Natural killer cell (primary cell): ENCODE results near the gene NOP14. TPM values are rescaled to one million over a fixed set of nuclear protein-coding genes. Genes with fewer than 3 reads are reported as not detected.

Experiments
- ATAC-seq, 3 donors: fragments of 150-1000 bp in 2 of 3; fragments of 200-7000 bp in 1 of 3; cut with Tn5 transposase; 1 replicate in 1 of 3; 2 replicates in 2 of 3; pipeline ENCODE4 v1.10.0; 2021; ENCODE audit warnings: mild to moderate bottlenecking in 2 of 3, moderate library complexity in 2 of 3
- DNase-seq, 2 donors: peaks; one replicate each; pipeline versions ENCODE4 v3.0.0 to v3.0.0-alpha.2; 2013 to 2021; ENCODE audit warnings: mixed read lengths in 1 of 2
- H3K27ac ChIP-seq: one replicate; pipeline ENCODE4 v1.5.1; 2013; ENCODE audit warnings: mild to moderate bottlenecking, low read length
- H3K27me3 ChIP-seq: one replicate; pipeline ENCODE4 v1.6.1; 2013; ENCODE audit warnings: low read length; ENCODE audit not compliant: control insufficient read depth, insufficient read depth
- H3K36me3 ChIP-seq: one replicate; pipeline ENCODE4 v1.6.1; 2013; ENCODE audit warnings: low read length; ENCODE audit not compliant: control insufficient read depth, insufficient read depth
- H3K4me1 ChIP-seq: one replicate; pipeline ENCODE4 v1.6.1; 2013; ENCODE audit warnings: low read length; ENCODE audit not compliant: control insufficient read depth, insufficient read depth
- H3K4me3 ChIP-seq: one replicate; pipeline ENCODE4 v1.5.1; 2013; ENCODE audit warnings: low read length
- H3K9me3 ChIP-seq: one replicate; pipeline ENCODE4 v1.6.1; 2013; ENCODE audit warnings: low read length; ENCODE audit not compliant: control insufficient read depth, insufficient read depth
- H3K27ac Mint-ChIP-seq, 2 donors: one replicate each; pipeline ENCODE4 v1.8.0; 2022; ENCODE audit warnings: mild to moderate bottlenecking in 2 of 2, mixed read lengths in 2 of 2, moderate library complexity in 1 of 2
- H3K27me3 Mint-ChIP-seq, 2 donors: one replicate each; pipeline ENCODE4 v1.8.0; 2022; ENCODE audit warnings: low read depth in 2 of 2, mixed read lengths in 2 of 2
- H3K36me3 Mint-ChIP-seq: one replicate; pipeline ENCODE4 v1.8.0; 2022; ENCODE audit warnings: mixed read lengths
- H3K4me1 Mint-ChIP-seq, 2 donors: one replicate each; pipeline ENCODE4 v1.8.0; 2022; ENCODE audit warnings: mixed read lengths in 2 of 2
- H3K4me3 Mint-ChIP-seq: one replicate; pipeline ENCODE4 v1.8.0; 2022; ENCODE audit warnings: mild to moderate bottlenecking, moderate library complexity, mixed read lengths
- H3K9me3 Mint-ChIP-seq, 2 donors: one replicate each; pipeline ENCODE4 v1.8.0; 2022; ENCODE audit warnings: mixed read lengths in 2 of 2
- CTCF ChIP-seq: fragments of 200-600 bp; IDR thresholded peaks from one replicate; pipeline ENCODE4 v1.8.0; 2022; ENCODE audit warnings: antibody characterized with exemption
- WGBS: methylation state at CpG from one replicate; pipeline ENCODE4 v1.1.7; 2013; ENCODE audit warnings: missing lambda C conversion rate; ENCODE audit not compliant: insufficient coverage; 5-methylcytosine and 5-hydroxymethylcytosine counted together
- intact Hi-C: fragments of 100-400 bp; cut with micrococcal nuclease; formaldehyde crosslinking; loops from one replicate; pipeline ENCODE4 v1.14.2; 2022
- total RNA-seq, 4 donors: library from RNA; stranded (reverse); fragments of 120-200 nt in 1 of 4; gene quantifications; one replicate each; pipeline versions ENCODE4 v1.2.3 to v1.2.4, GENCODE V29; 2013 to 2022

Gene NOP14
- total RNA-seq, 3 donors from 2014 or later (not counting 1 experiment from before 2014, with no cell fraction given): 20.9 to 25.0 (median 21.1) TPM

- Mint-ChIP-seq H3K36me3 (peaks cover 48% of the 10 kb centered on the region), H3K27me3 (no peaks in the 10 kb centered on the region), H3K4me3 (no peak overlapping the region), H3K9me3 (no peaks in the 10 kb centered on the region), H3K4me1 (peaks cover 24 to 33% of the 10 kb centered on the region in 2 donors), H3K27ac (peak overlapping the region; percentile 61 to 66)
- no peak for ATAC-seq
- no peaks in the 10 kb centered on the region for H3K27me3 ChIP-seq
- no peaks in the 10 kb centered on the region for H3K9me3 ChIP-seq
- TF ChIP-seq CTCF: no peak
- intact Hi-C loops: no loop called here
- no peak overlapping the region for H3K27ac ChIP-seq
- 95% methylated on average over 2 of the region's 2 CpGs for WGBS
- no peak for DNase-seq
- peaks cover 11% of the 10 kb centered on the region for H3K4me1 ChIP-seq
- H3K36me3 ChIP-seq: peaks cover 76% of the 10 kb centered on the region
- H3K4me3 ChIP-seq: no peak overlapping the region
Measured at GRCh38 chr4:2902126-2902525, 61.1 kb downstream of the NOP14 start.

GRCh38 chr4:2901186-2901585 lies 62.0 kb downstream of the NOP14 start:
- Mint-ChIP-seq H3K4me3 (no peak overlapping the region), H3K4me1 (peaks cover 15 to 26% of the 10 kb centered on the region in 2 donors), H3K27ac (peak overlapping the region; percentile 39 to 70), H3K27me3 (no peaks in the 10 kb centered on the region), H3K9me3 (no peaks in the 10 kb centered on the region), H3K36me3 (peaks cover 44% of the 10 kb centered on the region)
- Histone ChIP-seq H3K36me3 (peaks cover 79% of the 10 kb centered on the region), H3K27ac (no peak overlapping the region), H3K9me3 (no peaks in the 10 kb centered on the region), H3K27me3 (no peaks in the 10 kb centered on the region), H3K4me3 (no peak overlapping the region), H3K4me1 (peaks cover 3% of the 10 kb centered on the region)
- ATAC-seq (no peak), DNase-seq (no peak)
- WGBS: 98% methylated on average over 3 of the region's 3 CpGs
- no peak for TF ChIP-seq CTCF
- intact Hi-C loops: no loop called here

GRCh38 chr4:2900741-2901140 lies 62.5 kb downstream of the NOP14 start:
- DNase-seq (no peak), ATAC-seq (no peak)
- H3K4me3 ChIP-seq: no peak overlapping the region
- H3K27me3 ChIP-seq: no peaks in the 10 kb centered on the region
- H3K27ac Mint-ChIP-seq: peak overlapping the region; percentile 39 to 70
- no peak overlapping the region for H3K4me3 Mint-ChIP-seq
- intact Hi-C loops: no loop called here
- 96% methylated on average over 6 of the region's 6 CpGs for WGBS
- TF ChIP-seq CTCF: no peak
- H3K4me1 ChIP-seq: no peaks in the 10 kb centered on the region
- H3K27ac ChIP-seq: no peak overlapping the region
- no peaks in the 10 kb centered on the region for H3K9me3 ChIP-seq
- H3K36me3 Mint-ChIP-seq: peaks cover 41% of the 10 kb centered on the region
- H3K27me3 Mint-ChIP-seq: no peaks in the 10 kb centered on the region
- H3K9me3 Mint-ChIP-seq: no peaks in the 10 kb centered on the region
- peaks cover 12 to 22% of the 10 kb centered on the region in 2 donors for H3K4me1 Mint-ChIP-seq
- H3K36me3 ChIP-seq: peaks cover 79% of the 10 kb centered on the region

- Histone ChIP-seq H3K4me3 (no peak overlapping the region), H3K36me3 (peaks cover 74% of the 10 kb centered on the region), H3K9me3 (no peaks in the 10 kb centered on the region), H3K27ac (no peak overlapping the region), H3K4me1 (no peaks in the 10 kb centered on the region), H3K27me3 (no peaks in the 10 kb centered on the region)
- DNase-seq (no peak), ATAC-seq (no peak)
- Mint-ChIP-seq H3K27ac (peak overlapping the region; percentile 26 to 29), H3K9me3 (no peaks in the 10 kb centered on the region), H3K4me1 (peaks cover 6 to 10% of the 10 kb centered on the region in 2 donors), H3K27me3 (no peaks in the 10 kb centered on the region), H3K36me3 (peaks cover 32% of the 10 kb centered on the region), H3K4me3 (no peak overlapping the region)
- WGBS: 91% methylated on average over 3 of the region's 3 CpGs
- intact Hi-C loops: no loop called here
- TF ChIP-seq CTCF: no peak
Measured at GRCh38 chr4:2898001-2898400, 65.2 kb downstream of the NOP14 start.
